ENCODE data around the gene NBEA. TPM values are rescaled to one million over a fixed set of nuclear protein-coding genes. Genes with fewer than 3 reads are reported as not detected.
A peak's percentile ranks its signal among the peaks of the same experiment; 100 is the strongest.

Gene NBEA
- total RNA-seq, 5 donors from 2014 or later (not counting 1 experiment from before 2014, with no cell fraction given): 1.3 to 8.7 (median 3.7) TPM

DNA sequence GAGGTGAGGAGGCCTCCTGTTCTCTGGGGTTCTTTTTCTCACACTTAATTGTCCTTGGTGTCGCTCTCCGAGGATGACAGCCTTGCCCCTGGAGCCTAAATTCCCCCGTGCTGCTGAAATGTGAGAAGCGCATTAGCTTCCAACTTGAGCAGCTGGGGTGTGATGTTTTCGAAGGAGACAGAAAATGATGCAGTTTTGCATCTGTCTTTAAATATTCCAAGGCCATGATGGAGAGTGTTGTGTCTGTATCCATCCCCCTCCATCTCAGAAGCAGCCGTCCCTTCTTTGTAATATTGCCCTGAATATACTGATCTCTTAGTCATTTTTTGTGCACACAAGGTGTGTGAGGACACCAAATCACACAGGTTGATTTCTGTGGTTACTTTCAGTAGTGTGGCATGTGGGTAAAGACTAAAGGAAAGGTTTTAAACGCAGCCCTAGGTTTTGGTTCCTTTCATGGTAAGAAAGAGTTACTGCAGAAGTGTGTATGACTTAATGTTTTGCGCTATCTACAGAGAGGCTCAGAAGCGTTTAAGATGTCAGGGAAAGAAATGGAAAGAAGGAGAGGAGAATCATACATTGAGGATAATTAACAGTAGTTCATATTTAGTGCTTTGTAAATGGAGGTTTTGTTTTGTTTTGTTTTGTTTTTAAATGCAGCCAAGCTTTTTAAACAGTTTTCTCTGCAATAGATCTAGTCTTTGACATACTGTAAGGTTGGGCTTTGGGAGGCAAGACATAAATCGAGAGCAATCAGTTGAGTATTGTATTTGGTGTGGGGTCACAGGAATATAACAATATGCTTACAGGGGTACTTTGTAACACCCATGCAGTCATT, 1.6 kb downstream of the NBEA start:
- Histone ChIP-seq H3K27ac (ENCODE audit: low read length) (no peak overlapping the region), H3K27me3 (replicated peaks in 1 of 2; ENCODE audit: control insufficient read depth in 2 of 2, extremely low read depth in 1 of 2, insufficient read depth in 2 of 2, low read length in 1 of 2) (peaks cover 8 to 14% of the 10 kb centered on the region in 2 experiments), H3K4me3 (ENCODE audit: control insufficient read depth in 1 of 2, extremely low read depth in 1 of 2, low read length in 1 of 2) (peak overlapping the region; percentile 53 to 71), H3K4me1 (ENCODE audit: control insufficient read depth in 1 of 2, extremely low read depth in 1 of 2, insufficient read depth in 2 of 2, low read length in 2 of 2) (peaks cover 10 to 12% of the 10 kb centered on the region in 2 experiments), H3K36me3 (ENCODE audit: control insufficient read depth in 2 of 2, extremely low read depth in 1 of 2, insufficient read depth in 1 of 2, low read length in 1 of 2) (no peaks in the 10 kb centered on the region), H3K9me3 (peaks cover 2% of the 10 kb centered on the region)
- no peaks in the 10 kb centered on the region for H3K9me3 Mint-ChIP-seq
- peak overlapping the region; percentile 76 to 95 (median 85) for H3K4me3 Mint-ChIP-seq
- no peaks in the 10 kb centered on the region for H3K36me3 Mint-ChIP-seq
- 17% methylated on average over 3 of the region's 10 CpGs for WGBS (ENCODE audit: insufficient coverage)
- ATAC-seq (replicated peaks in 1 of 4): peak in 1 of 4 experiments; percentile 38
- peaks cover 20 to 25% (median 25%) of the 10 kb centered on the region in 3 donors for H3K4me1 Mint-ChIP-seq
- peak in 2 of 35 experiments; percentile 0 to 21 for DNase-seq
- H3K27me3 Mint-ChIP-seq: peaks cover 11 to 28% of the 10 kb centered on the region in 2 donors
- peak overlapping the region in 1 of 2 donors; percentile 48 for H3K27ac Mint-ChIP-seq
- ChIA-PET POLR2A (no interaction called here), CTCF (no interaction called here)

DNA sequence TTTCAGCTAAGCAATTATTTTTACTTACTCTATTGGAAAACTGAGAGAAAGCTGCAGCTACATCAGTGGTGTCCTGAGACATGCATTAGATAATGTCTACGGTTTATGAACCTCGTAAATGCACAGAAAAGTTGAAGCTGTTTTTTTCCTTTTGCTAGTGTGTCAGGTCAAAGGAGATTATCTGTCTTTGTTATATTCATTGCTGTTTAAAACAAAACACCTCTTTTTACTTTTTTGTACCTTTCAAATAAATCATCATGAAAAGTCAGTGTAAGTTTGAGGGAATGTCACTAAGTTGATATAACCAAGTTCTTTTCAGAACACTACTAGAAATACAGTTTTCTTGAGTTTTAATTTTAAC, 2.2 kb downstream of the NBEA start:
- no CpG with 5 or more reads among the region's 2 CpGs for WGBS (ENCODE audit: insufficient coverage)
- no peak overlapping the region for H3K4me3 ChIP-seq (ENCODE audit: control insufficient read depth in 1 of 2, extremely low read depth in 1 of 2, low read length in 1 of 2)
- peaks cover 2% of the 10 kb centered on the region for H3K9me3 ChIP-seq
- ChIA-PET POLR2A (no interaction called here), CTCF (no interaction called here)
- no peaks in the 10 kb centered on the region for H3K36me3 ChIP-seq (ENCODE audit: control insufficient read depth in 2 of 2, extremely low read depth in 1 of 2, insufficient read depth in 1 of 2, low read length in 1 of 2)
- H3K4me1 ChIP-seq (ENCODE audit: control insufficient read depth in 1 of 2, extremely low read depth in 1 of 2, insufficient read depth in 2 of 2, low read length in 2 of 2): peaks cover 10 to 12% of the 10 kb centered on the region in 2 experiments
- Mint-ChIP-seq H3K27ac (no peak overlapping the region), H3K4me3 (peak overlapping the region in 2 of 3 donors; percentile 85 to 95), H3K27me3 (peaks cover 11 to 24% of the 10 kb centered on the region in 2 donors), H3K36me3 (no peaks in the 10 kb centered on the region), H3K9me3 (no peaks in the 10 kb centered on the region), H3K4me1 (peaks cover 20 to 25% (median 25%) of the 10 kb centered on the region in 3 donors)
- DNase-seq: no peak
- no peak overlapping the region for H3K27ac ChIP-seq (ENCODE audit: low read length)
- ATAC-seq (replicated peaks in 1 of 4): no peak
- peaks cover 8 to 14% of the 10 kb centered on the region in 2 experiments for H3K27me3 ChIP-seq (replicated peaks in 1 of 2; ENCODE audit: control insufficient read depth in 2 of 2, extremely low read depth in 1 of 2, insufficient read depth in 2 of 2, low read length in 1 of 2)

DNA sequence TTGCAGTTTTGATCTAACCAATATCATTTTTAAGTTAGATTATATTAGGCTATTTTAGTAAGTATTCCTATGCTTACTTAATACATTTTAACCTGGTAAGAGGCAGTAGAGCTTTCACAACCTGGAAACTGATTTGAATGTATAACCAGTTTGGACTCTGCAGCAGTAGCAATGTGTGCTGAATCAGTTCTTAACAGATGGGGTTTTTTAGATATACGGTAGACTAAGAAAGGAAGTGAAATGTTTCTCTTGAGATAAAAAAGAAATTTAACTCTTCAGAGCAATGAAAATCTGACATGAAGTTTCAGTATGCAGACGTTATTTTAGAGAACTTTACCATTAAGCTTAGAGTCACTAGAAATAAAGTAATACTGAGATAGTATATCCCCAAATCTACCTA, 2.7 kb downstream of the NBEA start:
- Histone ChIP-seq H3K4me1 (ENCODE audit: control insufficient read depth in 1 of 2, extremely low read depth in 1 of 2, insufficient read depth in 2 of 2, low read length in 2 of 2) (peaks cover 10 to 12% of the 10 kb centered on the region in 2 experiments), H3K9me3 (peaks cover 2% of the 10 kb centered on the region), H3K4me3 (ENCODE audit: control insufficient read depth in 1 of 2, extremely low read depth in 1 of 2, low read length in 1 of 2) (no peak overlapping the region), H3K27me3 (replicated peaks in 1 of 2; ENCODE audit: control insufficient read depth in 2 of 2, extremely low read depth in 1 of 2, insufficient read depth in 2 of 2, low read length in 1 of 2) (peaks cover 8 to 14% of the 10 kb centered on the region in 2 experiments), H3K27ac (ENCODE audit: low read length) (no peak overlapping the region), H3K36me3 (ENCODE audit: control insufficient read depth in 2 of 2, extremely low read depth in 1 of 2, insufficient read depth in 1 of 2, low read length in 1 of 2) (no peaks in the 10 kb centered on the region)
- no peaks in the 10 kb centered on the region for H3K36me3 Mint-ChIP-seq
- CTCF ChIA-PET: no interaction called here
- POLR2A ChIA-PET: no interaction called here
- H3K4me3 Mint-ChIP-seq: no peak overlapping the region
- H3K9me3 Mint-ChIP-seq: no peaks in the 10 kb centered on the region
- WGBS (ENCODE audit: insufficient coverage): no CpG with 5 or more reads among the region's 2 CpGs
- H3K27ac Mint-ChIP-seq: no peak overlapping the region
- no peak for DNase-seq
- H3K4me1 Mint-ChIP-seq: peaks cover 20 to 25% (median 25%) of the 10 kb centered on the region in 3 donors
- ATAC-seq (replicated peaks in 1 of 4): no peak
- peaks cover 11 to 24% of the 10 kb centered on the region in 2 donors for H3K27me3 Mint-ChIP-seq

DNA sequence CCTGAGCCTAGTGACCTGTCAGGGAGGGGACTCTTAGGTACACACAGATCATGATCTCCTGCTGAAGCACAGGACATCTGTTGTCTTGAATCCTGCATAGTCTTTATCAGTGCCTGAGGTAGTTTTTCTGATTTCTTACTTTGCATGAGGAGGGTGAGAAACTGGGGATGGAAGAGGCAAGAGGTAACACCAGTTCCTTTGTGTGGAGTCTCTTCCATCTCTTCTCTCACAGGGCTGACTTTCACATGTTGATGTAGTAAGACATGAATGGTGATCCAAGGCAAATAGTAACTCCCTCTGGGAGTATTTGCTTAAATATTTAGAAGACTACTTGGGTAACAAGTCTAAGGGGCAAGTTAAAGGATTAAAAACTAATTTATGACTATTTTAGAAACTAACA, 9.5 kb downstream of the NBEA start:
- H3K27ac Mint-ChIP-seq: no peak overlapping the region
- H3K4me1 Mint-ChIP-seq: no peaks in the 10 kb centered on the region
- Histone ChIP-seq H3K4me3 (ENCODE audit: control insufficient read depth in 1 of 2, extremely low read depth in 1 of 2, low read length in 1 of 2) (no peak overlapping the region), H3K27ac (ENCODE audit: low read length) (no peak overlapping the region), H3K27me3 (replicated peaks in 1 of 2; ENCODE audit: control insufficient read depth in 2 of 2, extremely low read depth in 1 of 2, insufficient read depth in 2 of 2, low read length in 1 of 2) (no peaks in the 10 kb centered on the region), H3K9me3 (no peaks in the 10 kb centered on the region), H3K36me3 (ENCODE audit: control insufficient read depth in 2 of 2, extremely low read depth in 1 of 2, insufficient read depth in 1 of 2, low read length in 1 of 2) (no peaks in the 10 kb centered on the region), H3K4me1 (ENCODE audit: control insufficient read depth in 1 of 2, extremely low read depth in 1 of 2, insufficient read depth in 2 of 2, low read length in 2 of 2) (no peaks in the 10 kb centered on the region)
- H3K4me3 Mint-ChIP-seq: no peak overlapping the region
- CTCF ChIA-PET: no interaction called here
- ATAC-seq (replicated peaks in 1 of 4) (no peak), DNase-seq (no peak)
- POLR2A ChIA-PET: no interaction called here
- peaks cover 0 to 3% (median 0%) of the 10 kb centered on the region in 3 donors for H3K9me3 Mint-ChIP-seq
- H3K27me3 Mint-ChIP-seq: peaks cover 0 to 3% of the 10 kb centered on the region in 2 donors
- no peaks in the 10 kb centered on the region for H3K36me3 Mint-ChIP-seq

DNA sequence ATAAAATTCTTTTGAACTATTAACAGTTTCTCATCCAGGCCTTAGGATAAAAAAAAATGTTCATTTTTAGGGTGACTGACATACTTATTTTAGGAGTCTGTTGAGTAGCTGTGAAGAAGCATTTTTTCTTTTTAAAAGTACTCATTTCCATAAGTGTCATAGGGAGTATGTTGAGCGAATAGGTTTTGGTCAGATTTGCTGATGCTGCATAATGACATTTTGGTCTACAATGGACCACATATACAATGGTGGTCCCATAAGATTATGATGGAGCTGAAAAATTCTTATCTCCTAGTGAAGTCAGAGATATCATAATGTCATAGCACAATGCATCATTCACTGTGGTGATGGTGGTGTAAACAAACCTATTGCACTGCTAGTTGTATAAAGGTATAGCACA, 17.4 kb downstream of the NBEA start:
- no peaks in the 10 kb centered on the region for H3K27me3 ChIP-seq (replicated peaks in 1 of 2; ENCODE audit: control insufficient read depth in 2 of 2, extremely low read depth in 1 of 2, insufficient read depth in 2 of 2, low read length in 1 of 2)
- POLR2A ChIA-PET: interaction anchor here in 1 of 2 donors (0.8 kb wide), 1 partner anchor 14 kb away, joined by 3 read pairs; no protein-coding TSS in a partner anchor
- Mint-ChIP-seq H3K36me3 (no peaks in the 10 kb centered on the region), H3K4me3 (no peak overlapping the region), H3K27ac (no peak overlapping the region), H3K9me3 (no peaks in the 10 kb centered on the region), H3K27me3 (no peaks in the 10 kb centered on the region), H3K4me1 (no peaks in the 10 kb centered on the region)
- H3K27ac ChIP-seq (ENCODE audit: low read length): no peak overlapping the region
- no peaks in the 10 kb centered on the region for H3K4me1 ChIP-seq (ENCODE audit: control insufficient read depth in 1 of 2, extremely low read depth in 1 of 2, insufficient read depth in 2 of 2, low read length in 2 of 2)
- DNase-seq: no peak
- no peak overlapping the region for H3K4me3 ChIP-seq (ENCODE audit: control insufficient read depth in 1 of 2, extremely low read depth in 1 of 2, low read length in 1 of 2)
- CTCF ChIA-PET: interaction anchor here in 1 of 2 donors (1.1 kb wide), 1 partner anchor 20 kb away, joined by 3 read pairs; no protein-coding TSS in a partner anchor
- WGBS (ENCODE audit: insufficient coverage): no CpG with 5 or more reads among the region's 1 CpG
- H3K36me3 ChIP-seq (ENCODE audit: control insufficient read depth in 2 of 2, extremely low read depth in 1 of 2, insufficient read depth in 1 of 2, low read length in 1 of 2): no peaks in the 10 kb centered on the region
- no peaks in the 10 kb centered on the region for H3K9me3 ChIP-seq
- no peak for ATAC-seq (replicated peaks in 1 of 4)

DNA sequence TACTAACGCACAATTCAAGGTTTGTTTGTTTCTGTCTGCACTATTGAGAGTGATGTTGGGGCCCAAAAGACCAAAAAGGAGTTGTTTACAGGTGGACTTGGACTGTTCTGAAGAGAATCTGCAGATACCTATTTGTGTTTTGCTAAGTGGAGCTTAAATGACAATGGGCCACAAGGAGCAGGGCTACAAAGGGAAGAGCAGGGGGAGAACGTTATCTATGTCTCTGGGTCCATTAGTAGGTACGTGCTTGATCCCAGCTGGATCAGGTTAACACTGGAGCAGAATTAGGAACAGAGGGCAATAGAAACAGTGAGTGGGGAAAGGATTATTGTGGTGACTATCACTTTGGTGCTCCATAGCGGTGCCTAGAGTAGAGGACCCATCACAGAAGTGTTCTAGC, 22.5 kb downstream of the NBEA start:
- Histone ChIP-seq H3K9me3 (no peaks in the 10 kb centered on the region), H3K27me3 (replicated peaks in 1 of 2; ENCODE audit: control insufficient read depth in 2 of 2, extremely low read depth in 1 of 2, insufficient read depth in 2 of 2, low read length in 1 of 2) (no peaks in the 10 kb centered on the region), H3K36me3 (ENCODE audit: control insufficient read depth in 2 of 2, extremely low read depth in 1 of 2, insufficient read depth in 1 of 2, low read length in 1 of 2) (no peaks in the 10 kb centered on the region), H3K4me3 (ENCODE audit: control insufficient read depth in 1 of 2, extremely low read depth in 1 of 2, low read length in 1 of 2) (no peak overlapping the region), H3K27ac (ENCODE audit: low read length) (no peak overlapping the region), H3K4me1 (ENCODE audit: control insufficient read depth in 1 of 2, extremely low read depth in 1 of 2, insufficient read depth in 2 of 2, low read length in 2 of 2) (no peaks in the 10 kb centered on the region)
- Mint-ChIP-seq H3K27ac (no peak overlapping the region), H3K36me3 (no peaks in the 10 kb centered on the region), H3K27me3 (no peaks in the 10 kb centered on the region), H3K4me3 (no peak overlapping the region), H3K9me3 (peaks cover 0 to 3% (median 0%) of the 10 kb centered on the region in 3 donors), H3K4me1 (peaks cover 0 to 6% (median 0%) of the 10 kb centered on the region in 3 donors)
- no peak for ATAC-seq (replicated peaks in 1 of 4)
- DNase-seq: no peak
- 76% methylated on average over 4 of the region's 4 CpGs for WGBS (ENCODE audit: insufficient coverage)
- POLR2A ChIA-PET: no interaction called here
- CTCF ChIA-PET: no interaction called here
